PC-3 (cell line): ENCODE results near the gene FAXC.

Source experiments
- CTCF ChIP-seq: fragments of 300-600 bp; sonication (generic); conservative IDR thresholded peaks from 2 replicates; pipeline ENCODE4 v1.5.1; 2017; ENCODE audit warnings: antibody characterized with exemption, low read depth, mild to moderate bottlenecking, low read length
- EZH2 ChIP-seq: fragments of 300-600 bp; sonication (generic); IDR thresholded peaks from one replicate; pipeline ENCODE4 v1.6.1; 2017; ENCODE audit warnings: antibody characterized with exemption, mild to moderate bottlenecking, low read length; ENCODE audit not compliant: unreplicated experiment
- EZH2phosphoT487 ChIP-seq: fragments of 300-600 bp; sonication (generic); IDR thresholded peaks from 2 replicates; pipeline ENCODE4 v1.6.1; 2018; ENCODE audit warnings: mild to moderate bottlenecking, antibody characterized with exemption, low read length, borderline replicate concordance

DNA sequence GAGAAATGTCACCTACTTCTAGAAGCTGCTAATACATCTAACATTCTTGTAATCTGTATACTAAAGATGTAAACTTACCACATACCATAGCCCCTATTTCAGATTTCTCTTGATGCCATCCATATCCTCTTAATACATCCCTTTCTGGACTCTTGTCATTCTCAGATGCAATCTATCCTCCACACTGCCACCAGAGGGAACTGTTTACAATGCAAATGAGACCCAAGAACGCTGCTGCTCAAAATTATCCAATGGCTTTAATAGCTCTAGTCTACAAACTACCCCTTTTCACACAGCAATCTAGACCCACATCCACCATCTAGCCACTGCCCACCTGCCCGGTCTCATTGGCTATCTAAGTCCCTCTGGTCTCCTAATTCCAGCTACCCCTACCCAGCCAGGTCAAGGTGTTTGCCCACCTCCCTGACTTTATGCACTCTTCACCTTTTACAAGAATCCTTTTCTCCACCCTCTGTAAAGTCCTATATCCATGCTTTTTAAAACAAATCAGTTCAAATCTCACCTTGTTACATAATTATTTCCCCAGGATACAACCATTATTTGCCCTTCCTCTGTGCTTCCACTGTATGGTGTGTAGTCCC, 14.8 kb downstream of the FAXC start:
- TF ChIP-seq EZH2phosphoT487 = no peak
- TF ChIP-seq EZH2 = no peak
- TF ChIP-seq CTCF = peak; percentile 75
